HEK293T (cell line): ENCODE results near the gene ADGRF1.

Experiments
- BHLHE40 ChIP-seq: fragments of 450-650 bp; IDR thresholded peaks from 2 replicates; pipeline ENCODE4 v1.6.1; 2016; ENCODE audit warnings: mild to moderate bottlenecking, moderate library complexity, borderline replicate concordance
- CTBP1 ChIP-seq: fragments of 450-650 bp; IDR thresholded peaks from 2 replicates; pipeline ENCODE4 v1.6.1; 2016; ENCODE audit warnings: borderline replicate concordance
- ELF4 ChIP-seq: fragments of 450-650 bp; IDR thresholded peaks from 2 replicates; pipeline ENCODE4 v1.6.1; 2017; ENCODE audit warnings: antibody characterized with exemption
- FOXM1 ChIP-seq: fragments of 450-650 bp; IDR thresholded peaks from 2 replicates; pipeline ENCODE4 v1.6.1; 2017; ENCODE audit warnings: mild to moderate bottlenecking, borderline replicate concordance
- HDGF ChIP-seq: fragments of 450-650 bp; IDR thresholded peaks from 2 replicates; pipeline ENCODE4 v1.6.1; 2017; ENCODE audit warnings: antibody characterized with exemption, borderline replicate concordance
- LEF1 ChIP-seq: fragments of 450-650 bp; IDR thresholded peaks from 2 replicates; pipeline ENCODE4 v1.6.1; 2017; ENCODE audit warnings: mild to moderate bottlenecking, borderline replicate concordance
- NFRKB ChIP-seq: fragments of 450-650 bp; IDR thresholded peaks from 2 replicates; pipeline ENCODE4 v1.6.1; 2016; ENCODE audit warnings: mild to moderate bottlenecking, moderate library complexity
- PKNOX1 ChIP-seq: fragments of 450-650 bp; IDR thresholded peaks from 2 replicates; pipeline ENCODE4 v1.6.1; 2016
- SUZ12 ChIP-seq: fragments of 450-650 bp; IDR thresholded peaks from 2 replicates; pipeline ENCODE4 v1.6.1; 2016; ENCODE audit warnings: mild to moderate bottlenecking
- TARDBP ChIP-seq: fragments of 450-650 bp; IDR thresholded peaks from 2 replicates; pipeline ENCODE4 v1.6.1; 2016

- no peak for TF ChIP-seq HDGF
- TF ChIP-seq NFRKB: no peak
- TF ChIP-seq SUZ12: no peak
- no peak for TF ChIP-seq TARDBP
- no peak for TF ChIP-seq LEF1
- no peak for TF ChIP-seq ELF4
- TF ChIP-seq FOXM1: no peak
- no peak for TF ChIP-seq BHLHE40
- TF ChIP-seq CTBP1: no peak
- TF ChIP-seq PKNOX1: no peak
Measured at GRCh38 chr6:47029865-47030561, 12.1 kb downstream of the ADGRF1 start.
